H1 (cell line): Measurements from ENCODE around the gene KRAS. TPM values are rescaled to one million over a fixed set of nuclear protein-coding genes. Genes with fewer than 3 reads are reported as not detected.

ENCODE experiments used
- CTCF ChIA-PET: fragments of 300-600 bp; sonication (Branson Sonifier 250); formaldehyde crosslinking; loops from one replicate; lab custom pipeline; 2021; ENCODE audit not compliant: partially characterized antibody; lab: Charles Lee
- POLR2A ChIA-PET: fragments of 300-600 bp; sonication (Branson Sonifier 250); formaldehyde crosslinking; loops from one replicate; lab custom pipeline; 2021; ENCODE audit warnings: inconsistent platforms; ENCODE audit not compliant: partially characterized antibody; lab: Charles Lee
- DNase-seq, 2 experiments: peaks; one replicate each; pipeline versions ENCODE4 v3.0.0 to v3.0.0-alpha.2; 2010 to 2022; ENCODE audit warnings: low spot score in 2 of 2, low read depth in 1 of 2, mixed read lengths in 1 of 2
- FAIRE-seq: peaks from 2 replicates; lab custom pipeline; 2011; peaks lifted over from hg19 to GRCh38; lab: Jason Lieb, UNC
- H2AFZ ChIP-seq: 2 replicates; pipeline ENCODE4 v1.8.1; 2012; ENCODE audit warnings: low read length, inconsistent platforms
- H2AK5ac ChIP-seq: 2 replicates; pipeline ENCODE4 v1.6.1; 2013; ENCODE audit warnings: low read depth, low read length
- H2BK120ac ChIP-seq: replicated peaks from 2 replicates; pipeline ENCODE3; 2013; ENCODE audit warnings: low read depth, low read length, inconsistent platforms
- H2BK12ac ChIP-seq: 2 replicates; pipeline ENCODE4 v1.6.1; 2013; ENCODE audit warnings: low read depth, low read length
- H2BK15ac ChIP-seq: 2 replicates; pipeline ENCODE4 v1.6.1; 2013; ENCODE audit warnings: low read length
- H2BK20ac ChIP-seq: 2 replicates; pipeline ENCODE4 v1.6.1; 2013; ENCODE audit warnings: low read length
- H2BK5ac ChIP-seq: 2 replicates; pipeline ENCODE4 v1.6.1; 2013; ENCODE audit warnings: low read depth, low read length
- H3K14ac ChIP-seq: 2 replicates; pipeline ENCODE4 v1.6.1; 2013; ENCODE audit warnings: inconsistent platforms; ENCODE audit not compliant: insufficient read length
- H3K18ac ChIP-seq: 2 replicates; pipeline ENCODE4 v1.6.1; 2013; ENCODE audit warnings: low read length; ENCODE audit errors: extremely low read depth
- H3K23ac ChIP-seq: 2 replicates; pipeline ENCODE4 v1.6.1; 2013; ENCODE audit warnings: inconsistent platforms; ENCODE audit not compliant: insufficient read length
- H3K23me2 ChIP-seq: 2 replicates; pipeline ENCODE4 v1.6.1; 2013; ENCODE audit warnings: low read depth, low read length
- H3K27ac ChIP-seq: 2 replicates; pipeline ENCODE4 v1.6.1; 2011; ENCODE audit warnings: low read depth, low read length, inconsistent platforms
- H3K27me3 ChIP-seq, 4 experiments: replicated peaks in 1 of 4; 1 replicate in 1 of 4; 2 replicates in 3 of 4; pipeline versions ENCODE4 v1.6.1 to v1.8.1; 2011 to 2013; ENCODE audit warnings: low read length in 3 of 4, mild to moderate bottlenecking in 3 of 4, inconsistent platforms in 2 of 4, mixed read lengths in 2 of 4, moderate library complexity in 1 of 4; ENCODE audit not compliant: control insufficient read depth in 3 of 4, insufficient read depth in 3 of 4; ENCODE audit errors: extremely low read depth in 1 of 4
- H3K36me3 ChIP-seq, 4 experiments: 2 replicates each; pipeline versions ENCODE4 v1.6.1 to v1.8.1; 2011 to 2013; ENCODE audit warnings: mild to moderate bottlenecking in 4 of 4, low read length in 3 of 4, moderate library complexity in 2 of 4, control low read depth in 1 of 4, inconsistent platforms in 1 of 4; ENCODE audit not compliant: insufficient read depth in 4 of 4, control insufficient read depth in 2 of 4
- H3K4ac ChIP-seq: replicated peaks from 2 replicates; pipeline ENCODE3; 2013; ENCODE audit warnings: low read length, low read depth, mixed read lengths, inconsistent platforms; ENCODE audit not compliant: insufficient read length
- H3K4me1 ChIP-seq, 4 experiments: replicated peaks in 1 of 4; 1 replicate in 1 of 4; 2 replicates in 3 of 4; pipeline versions ENCODE4 v1.6.1 to v1.8.1; 2011 to 2013; ENCODE audit warnings: low read length in 3 of 4, inconsistent platforms in 2 of 4, mixed read lengths in 1 of 4; ENCODE audit not compliant: insufficient read depth in 4 of 4, control insufficient read depth in 3 of 4
- H3K4me2 ChIP-seq, 2 experiments: 2 replicates each; pipeline versions ENCODE4 v1.6.1 to v1.8.1; 2011 to 2013; ENCODE audit warnings: low read depth in 2 of 2, low read length in 2 of 2, control low read depth in 1 of 2, inconsistent platforms in 1 of 2, mild to moderate bottlenecking in 1 of 2; ENCODE audit not compliant: insufficient read depth in 1 of 2
- H3K4me3 ChIP-seq, 4 experiments: fragments of 200-600, 300-600 bp in 1 of 4; sonication (generic), shearing (Covaris generic), sonication (Bioruptor Twin) in 1 of 4; 2 replicates each; pipeline versions ENCODE4 v1.5.1 to v1.8.1; 2011 to 2016; ENCODE audit warnings: low read length in 4 of 4, low read depth in 3 of 4, control low read depth in 2 of 4, inconsistent platforms in 2 of 4, mild to moderate bottlenecking in 2 of 4, mixed read lengths in 1 of 4, moderate library complexity in 1 of 4; ENCODE audit not compliant: insufficient read depth in 2 of 4; ENCODE audit errors: extremely low read depth in 1 of 4
- H3K56ac ChIP-seq: replicated peaks from 2 replicates; pipeline ENCODE3; 2013; ENCODE audit warnings: low read depth, mild to moderate bottlenecking, mixed read lengths, low read length, inconsistent platforms; ENCODE audit not compliant: insufficient read length
- H3K79me1 ChIP-seq: 2 replicates; pipeline ENCODE4 v1.6.1; 2013; ENCODE audit warnings: low read depth, low read length, control low read depth
- H3K79me2 ChIP-seq, 2 experiments: 2 replicates each; pipeline versions ENCODE4 v1.6.1 to v1.8.1; 2012 to 2013; ENCODE audit warnings: low read length in 2 of 2, mild to moderate bottlenecking in 2 of 2, inconsistent platforms in 1 of 2; ENCODE audit not compliant: insufficient read depth in 2 of 2, control insufficient read depth in 1 of 2
- H3K9ac ChIP-seq, 4 experiments: replicated peaks in 1 of 4; 1 replicate in 1 of 4; 2 replicates in 3 of 4; pipeline versions ENCODE4 v1.6.1 to v1.8.1; 2011 to 2013; ENCODE audit warnings: low read depth in 3 of 4, low read length in 3 of 4, control low read depth in 2 of 4, mild to moderate bottlenecking in 2 of 4, moderate library complexity in 2 of 4, inconsistent platforms in 1 of 4; ENCODE audit errors: extremely low read depth in 1 of 4
- H3K9me3 ChIP-seq, 2 experiments: 2 replicates each; pipeline versions ENCODE4 v1.6.1 to v1.8.1; 2012 to 2013; ENCODE audit warnings: mild to moderate bottlenecking in 2 of 2, moderate library complexity in 2 of 2, control low read depth in 1 of 2, inconsistent platforms in 1 of 2, low read depth in 1 of 2, low read length in 1 of 2, mixed read lengths in 1 of 2; ENCODE audit not compliant: insufficient read depth in 2 of 2
- H4K20me1 ChIP-seq, 2 experiments: replicated peaks in 1 of 2; 2 replicates each; pipeline versions ENCODE3 to v1.8.1; 2011 to 2013; ENCODE audit warnings: inconsistent platforms in 2 of 2, low read length in 2 of 2, mild to moderate bottlenecking in 1 of 2; ENCODE audit not compliant: insufficient read depth in 2 of 2, control insufficient read depth in 1 of 2
- H4K5ac ChIP-seq: 2 replicates; pipeline ENCODE4 v1.6.1; 2013; ENCODE audit warnings: low read length, low read depth, mixed read lengths, inconsistent platforms; ENCODE audit not compliant: insufficient read length
- H4K8ac ChIP-seq: 2 replicates; pipeline ENCODE4 v1.8.0; 2013; ENCODE audit warnings: mild to moderate bottlenecking, moderate library complexity, low read length, inconsistent platforms; ENCODE audit not compliant: insufficient read depth; ENCODE audit errors: extremely low read depth
- H4K91ac ChIP-seq: replicated peaks from 2 replicates; pipeline ENCODE3; 2013; ENCODE audit warnings: low read length, mixed read lengths, inconsistent platforms; ENCODE audit not compliant: insufficient read length
- CEBPB ChIP-seq: IDR thresholded peaks from 2 replicates; pipeline ENCODE4 v1.6.1; 2012; ENCODE audit warnings: low read depth, low read length
- GTF2F1 ChIP-seq: IDR thresholded peaks from 2 replicates; pipeline ENCODE4 v1.6.1; 2012; ENCODE audit warnings: low read depth, low read length, improper control_type of control experiment, borderline replicate concordance
- KDM5A ChIP-seq: fragments of 200-600 bp; IDR thresholded peaks from 2 replicates; pipeline ENCODE4 v1.7.1; 2012; ENCODE audit warnings: mild to moderate bottlenecking, low read length, inconsistent platforms, mixed read lengths
- NANOG ChIP-seq: IDR thresholded peaks from 2 replicates; pipeline ENCODE4 v1.6.1; 2011; ENCODE audit warnings: low read length, low read depth, mild to moderate bottlenecking, inconsistent platforms; ENCODE audit not compliant: insufficient read depth, poor library complexity, severe bottlenecking
- RAD21 ChIP-seq, 2 experiments: IDR thresholded peaks in 1 of 2; conservative IDR thresholded peaks in 1 of 2; 2 replicates each; pipeline ENCODE4 v1.6.1; 2011; ENCODE audit warnings: low read depth in 2 of 2, low read length in 2 of 2, improper control_type of control experiment in 1 of 2, inconsistent platforms in 1 of 2, mild to moderate bottlenecking in 1 of 2, moderate library complexity in 1 of 2
- RFX5 ChIP-seq: IDR thresholded peaks from 2 replicates; pipeline ENCODE4 v1.6.1; 2011; ENCODE audit warnings: low read depth, low read length, improper control_type of control experiment, borderline replicate concordance
- RXRA ChIP-seq: IDR thresholded peaks from 2 replicates; pipeline ENCODE4 v1.6.1; 2011; ENCODE audit warnings: low read depth, mild to moderate bottlenecking, low read length, moderate library complexity; ENCODE audit not compliant: insufficient read depth
- SIRT6 ChIP-seq: IDR thresholded peaks from one replicate; pipeline ENCODE4 v1.7.1; 2012; ENCODE audit warnings: low read length, inconsistent platforms
- ZNF274 ChIP-seq: IDR thresholded peaks from 2 replicates; pipeline ENCODE4 v1.7.0; 2012; ENCODE audit warnings: low read length, borderline replicate concordance; ENCODE audit errors: extremely low read depth
- WGBS, 2 experiments: shearing (Covaris generic) in 1 of 2; methylation state at CpG; one replicate each; pipeline versions ENCODE4 v1.1.6 to v1.1.7; 2013 to 2015; ENCODE audit warnings: low lambda C conversion rate in 2 of 2, mixed read lengths in 2 of 2, inconsistent platforms in 1 of 2, low coverage in 1 of 2, missing lambda C conversion rate in 1 of 2; ENCODE audit not compliant: insufficient replicate concordance in 2 of 2, insufficient coverage in 1 of 2, insufficient read length in 1 of 2; ENCODE audit errors: extremely low coverage in 1 of 2, missing lambda C conversion rate in 1 of 2; 5-methylcytosine and 5-hydroxymethylcytosine counted together
- polyA plus RNA-seq, 7 experiments: library from polyadenylated mRNA; depleted of rRNA in 3 of 7; stranded (reverse) in 5 of 7; unstranded in 2 of 7; fragments of >200 nt in 5 of 7; fragments of 200-250 nt in 2 of 7; gene quantifications; 1 replicate in 5 of 7; 2 replicates in 1 of 7; 4 replicates in 1 of 7; pipeline versions ENCODE4 v1.2.1 to v1.2.3, GENCODE V29; 2011 to 2013; ENCODE audit warnings: missing spikeins in 2 of 7, mixed read lengths in 2 of 7
- total RNA-seq: library from RNA; stranded (reverse); fragmentation: NEBNext Ultra II Directional; extraction: Animal tissue kit (Norgen Biotek cat#: 25700); gene quantifications from 2 replicates; pipeline ENCODE4 v1.2.1, GENCODE V29; 2021
- TF ChIP-seq, protein P1 (sequence below): IDR thresholded peaks from 2 replicates; pipeline ENCODE4 v1.6.1; 2012; ENCODE audit warnings: inconsistent platforms
- TF ChIP-seq, protein P2 (sequence below): IDR thresholded peaks from 2 replicates; pipeline ENCODE4 v1.6.1; 2011; ENCODE audit warnings: low read length, improper control_type of control experiment

Gene KRAS
- total and polyA plus RNA-seq, 2 of the 8 experiments (the other 6 are each of a cell fraction or from before 2014, with no cell fraction given) = 24.8 to 64.6 TPM

DNA sequence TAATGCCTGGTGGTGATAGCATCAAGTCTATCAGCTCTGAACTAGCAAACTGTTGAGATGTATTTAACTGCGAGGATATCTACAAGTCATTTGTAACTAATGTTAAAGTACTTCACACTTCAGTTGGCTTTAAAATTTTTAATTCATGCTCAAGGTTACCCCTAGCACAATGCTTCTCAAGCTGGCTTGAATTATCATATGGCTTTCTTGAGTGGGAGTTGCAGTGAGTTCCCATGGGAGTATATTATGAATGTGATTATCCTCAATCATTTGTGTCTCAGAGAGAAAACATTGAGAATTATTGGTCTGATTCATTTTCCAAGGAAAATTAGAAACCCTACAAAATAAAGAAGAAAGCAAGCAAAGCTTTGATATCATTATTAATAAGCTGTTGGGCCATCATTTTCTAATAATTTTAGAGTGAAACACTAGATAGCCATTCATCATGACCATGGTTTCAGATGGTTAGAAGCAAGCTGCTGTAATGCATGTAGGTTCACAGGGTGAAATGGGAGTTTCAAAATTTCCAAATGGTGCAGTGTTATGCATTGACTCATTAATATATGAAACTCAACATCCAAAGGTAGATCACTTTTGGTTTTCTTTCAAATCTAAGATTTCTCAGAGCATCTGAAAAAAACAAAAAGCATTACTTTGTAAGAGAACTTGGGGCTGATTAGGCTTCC, 11.8 kb upstream of the KRAS start:
- no peak overlapping the region for H2BK20ac ChIP-seq
- H3K23me2 ChIP-seq = no peaks in the 10 kb centered on the region
- H2AK5ac ChIP-seq = no peak overlapping the region
- no peak overlapping the region for H2AFZ ChIP-seq
- no peak overlapping the region for H3K9ac ChIP-seq
- ChIA-PET CTCF (no interaction called here), POLR2A (interaction anchor here (1.0 kb wide), 1 partner anchor 17 kb away, joined by 3 read pairs; no protein-coding TSS in a partner anchor)
- no peaks in the 10 kb centered on the region for H3K27me3 ChIP-seq
- FAIRE-seq (no peak), DNase-seq (no peak)
- no peak overlapping the region for H4K91ac ChIP-seq
- H3K27ac ChIP-seq = no peak overlapping the region
- no peak overlapping the region for H3K56ac ChIP-seq
- no peak overlapping the region for H3K23ac ChIP-seq
- H3K79me2 ChIP-seq = no peaks in the 10 kb centered on the region
- no peak overlapping the region for H4K8ac ChIP-seq
- peaks cover 2 to 10% (median 6%) of the 10 kb centered on the region in 4 experiments; a peak in 5 of 7 replicates for H3K4me1 ChIP-seq
- no peak overlapping the region for H3K18ac ChIP-seq
- H2BK15ac ChIP-seq = no peak overlapping the region
- no peaks in the 10 kb centered on the region for H3K36me3 ChIP-seq
- H2BK12ac ChIP-seq = no peak overlapping the region
- H3K9me3 ChIP-seq = no peaks in the 10 kb centered on the region
- 83% methylated on average over 1 of the region's 1 CpG; no CpG with 5 or more reads in 1 of the 2 experiments for WGBS, 2 experiments
- no peak overlapping the region for H4K5ac ChIP-seq
- H3K4ac ChIP-seq = no peak overlapping the region
- H3K14ac ChIP-seq = no peak overlapping the region
- no peak overlapping the region for H3K4me2 ChIP-seq
- no peak overlapping the region for H2BK5ac ChIP-seq
- no peaks in the 10 kb centered on the region for H3K79me1 ChIP-seq
- no peak overlapping the region for H3K4me3 ChIP-seq
- H4K20me1 ChIP-seq = no peaks in the 10 kb centered on the region
- H2BK120ac ChIP-seq = no peak overlapping the region
- TF ChIP-seq, protein P1, sequence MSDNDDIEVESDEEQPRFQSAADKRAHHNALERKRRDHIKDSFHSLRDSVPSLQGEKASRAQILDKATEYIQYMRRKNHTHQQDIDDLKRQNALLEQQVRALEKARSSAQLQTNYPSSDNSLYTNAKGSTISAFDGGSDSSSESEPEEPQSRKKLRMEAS = no peak
- TF ChIP-seq RAD21 (IDR thresholded peaks at IDR 0.05 in 1 of 2, conservative IDR thresholded peaks at IDR 0.05 in 1 of 2; ENCODE audit: low read depth in 2 of 2, low read length in 2 of 2) (no peak), ZNF274 (no peak), NANOG (no peak), CEBPB (no peak), GTF2F1 (no peak), KDM5A (no peak), RXRA (no peak), SIRT6 (no peak), RFX5 (no peak)
- TF ChIP-seq, protein P2, sequence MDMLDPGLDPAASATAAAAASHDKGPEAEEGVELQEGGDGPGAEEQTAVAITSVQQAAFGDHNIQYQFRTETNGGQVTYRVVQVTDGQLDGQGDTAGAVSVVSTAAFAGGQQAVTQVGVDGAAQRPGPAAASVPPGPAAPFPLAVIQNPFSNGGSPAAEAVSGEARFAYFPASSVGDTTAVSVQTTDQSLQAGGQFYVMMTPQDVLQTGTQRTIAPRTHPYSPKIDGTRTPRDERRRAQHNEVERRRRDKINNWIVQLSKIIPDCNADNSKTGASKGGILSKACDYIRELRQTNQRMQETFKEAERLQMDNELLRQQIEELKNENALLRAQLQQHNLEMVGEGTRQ = no peak
